MCF 10A (cell line): ENCODE data around the gene TMEM97. TPM values are rescaled to one million over a fixed set of nuclear protein-coding genes. Genes with fewer than 3 reads are reported as not detected.
A peak's percentile ranks its signal among the peaks of the same experiment; 100 is the strongest.

ENCODE experiments used
- BruUV-seq: library from RNA; stranded (reverse); fragments of 400-500 nt; replicated peaks from 2 replicates; lab custom pipeline; 2021; lab: Mats Ljungman, UMichigan
- CTCF ChIA-PET: fragments of 300-600 bp; sonication (Branson Sonifier 250); formaldehyde crosslinking; extraction: SDS; loops from one replicate; lab custom pipeline; 2021; ENCODE audit warnings: antibody characterized with exemption, inconsistent platforms; lab: Yijun Ruan, JAX
- POLR2A ChIA-PET: fragments of 300-600, 350-650 bp; sonication (Branson Sonifier 250); formaldehyde crosslinking; extraction: SDS; loops from one replicate; lab custom pipeline; 2020; ENCODE audit warnings: antibody characterized with exemption, inconsistent platforms; lab: Yijun Ruan, JAX
- DNase-seq: peaks from one replicate; pipeline ENCODE4 v3.0.0-alpha.2; 2018; ENCODE audit not compliant: unreplicated experiment
- H3K27ac Mint-ChIP-seq: one replicate; pipeline ENCODE4 v1.8.0; 2022; ENCODE audit warnings: mild to moderate bottlenecking, low read depth, mixed read lengths; ENCODE audit not compliant: unreplicated experiment
- H3K27me3 Mint-ChIP-seq: one replicate; pipeline ENCODE4 v1.8.0; 2022; ENCODE audit warnings: mixed read lengths; ENCODE audit not compliant: insufficient read depth, unreplicated experiment
- H3K36me3 Mint-ChIP-seq: one replicate; pipeline ENCODE4 v1.8.0; 2022; ENCODE audit warnings: mild to moderate bottlenecking, moderate library complexity, mixed read lengths; ENCODE audit not compliant: insufficient read depth, unreplicated experiment
- H3K4me1 Mint-ChIP-seq: one replicate; pipeline ENCODE4 v1.8.0; 2022; ENCODE audit warnings: mixed read lengths; ENCODE audit not compliant: insufficient read depth, unreplicated experiment
- H3K4me3 Mint-ChIP-seq: one replicate; pipeline ENCODE4 v1.8.0; 2022; ENCODE audit warnings: mild to moderate bottlenecking, moderate library complexity, mixed read lengths; ENCODE audit not compliant: unreplicated experiment
- H3K9me3 Mint-ChIP-seq: one replicate; pipeline ENCODE4 v1.8.0; 2022; ENCODE audit warnings: mixed read lengths; ENCODE audit not compliant: unreplicated experiment
- intact Hi-C: fragments of 100-400 bp; cut with micrococcal nuclease; formaldehyde crosslinking; loops from 2 replicates; pipeline ENCODE4 v1.14.1; 2022
- total RNA-seq: library from RNA; stranded (reverse); gene quantifications from 2 replicates; pipeline ENCODE4 v1.2.3, GENCODE V29; 2022
- TF ChIP-seq, protein P1 (sequence below): fragments of 200-600 bp; IDR thresholded peaks from one replicate; pipeline ENCODE4 v1.8.0; 2022; ENCODE audit warnings: antibody characterized with exemption, mild to moderate bottlenecking; ENCODE audit not compliant: unreplicated experiment

TMEM97 gene
- total RNA-seq, 1 experiment from 2014 or later = 12.1 TPM

DNA sequence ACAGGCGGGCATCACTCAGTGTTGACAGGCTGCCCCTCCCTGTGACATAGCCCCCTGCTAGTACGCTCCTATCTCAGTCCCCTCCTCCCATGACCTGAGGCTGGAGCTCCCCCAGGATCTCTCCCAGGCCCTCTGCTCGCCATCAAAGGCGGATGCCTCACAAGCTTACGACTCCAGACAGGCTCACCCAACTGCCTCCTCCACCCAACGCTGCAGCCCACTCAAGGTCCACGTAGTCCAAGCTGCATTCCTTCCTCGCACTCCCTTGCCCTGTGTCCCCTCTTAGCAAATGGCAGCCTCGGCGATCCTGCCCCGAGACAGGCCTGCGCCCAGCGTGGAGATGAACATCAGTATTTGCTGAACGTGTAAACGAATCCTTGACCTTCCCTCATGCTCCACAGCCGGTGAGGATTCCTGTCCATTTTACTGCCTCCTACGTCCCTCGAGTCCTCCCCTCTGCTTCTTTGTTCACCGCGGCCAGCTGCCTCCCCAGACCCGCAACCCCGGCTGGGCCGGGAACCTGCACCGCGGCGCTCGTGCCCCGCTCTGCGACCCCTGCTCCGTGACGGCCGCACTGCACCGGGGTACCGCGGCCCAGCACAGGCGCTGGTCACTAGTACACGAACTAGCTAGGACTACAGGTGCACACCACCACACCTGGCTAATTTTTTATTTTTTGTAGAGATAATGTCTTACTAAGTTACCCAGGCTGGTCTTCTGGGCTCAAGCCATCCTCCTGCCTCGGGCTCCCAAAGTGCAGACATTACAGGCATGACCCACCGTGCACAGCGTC is 838 bp upstream of the TMEM97 start:
- ChIA-PET POLR2A (interaction anchor here (1.0 to 4.7 kb wide), 11 partner anchors 9 to 281 kb away, joined by 3 to 50 read pairs (median 4); partner anchors contain the start of genes IFT20, POLDIP2 and TNFAIP1), CTCF (interaction anchor here (0.8 to 6.1 kb wide), 7 partner anchors 10 to 278 kb away, joined by 3 to 85 read pairs (median 4); no protein-coding TSS in a partner anchor)
- no peaks in the 10 kb centered on the region for H3K36me3 Mint-ChIP-seq
- no peaks in the 10 kb centered on the region for H3K27me3 Mint-ChIP-seq
- intact Hi-C loops = loop anchor here (5.0 kb wide), 1 partner anchor 66 kb away; no protein-coding TSS in a partner anchor
- peak overlapping the region; percentile 99 for H3K4me3 Mint-ChIP-seq
- BruUV-seq = no TSS peak
- peak overlapping the region; percentile 82 for H3K27ac Mint-ChIP-seq
- peaks cover 38% of the 10 kb centered on the region for H3K4me1 Mint-ChIP-seq
- TF ChIP-seq, protein P1, sequence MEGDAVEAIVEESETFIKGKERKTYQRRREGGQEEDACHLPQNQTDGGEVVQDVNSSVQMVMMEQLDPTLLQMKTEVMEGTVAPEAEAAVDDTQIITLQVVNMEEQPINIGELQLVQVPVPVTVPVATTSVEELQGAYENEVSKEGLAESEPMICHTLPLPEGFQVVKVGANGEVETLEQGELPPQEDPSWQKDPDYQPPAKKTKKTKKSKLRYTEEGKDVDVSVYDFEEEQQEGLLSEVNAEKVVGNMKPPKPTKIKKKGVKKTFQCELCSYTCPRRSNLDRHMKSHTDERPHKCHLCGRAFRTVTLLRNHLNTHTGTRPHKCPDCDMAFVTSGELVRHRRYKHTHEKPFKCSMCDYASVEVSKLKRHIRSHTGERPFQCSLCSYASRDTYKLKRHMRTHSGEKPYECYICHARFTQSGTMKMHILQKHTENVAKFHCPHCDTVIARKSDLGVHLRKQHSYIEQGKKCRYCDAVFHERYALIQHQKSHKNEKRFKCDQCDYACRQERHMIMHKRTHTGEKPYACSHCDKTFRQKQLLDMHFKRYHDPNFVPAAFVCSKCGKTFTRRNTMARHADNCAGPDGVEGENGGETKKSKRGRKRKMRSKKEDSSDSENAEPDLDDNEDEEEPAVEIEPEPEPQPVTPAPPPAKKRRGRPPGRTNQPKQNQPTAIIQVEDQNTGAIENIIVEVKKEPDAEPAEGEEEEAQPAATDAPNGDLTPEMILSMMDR = no peak
- H3K9me3 Mint-ChIP-seq = no peaks in the 10 kb centered on the region
- no peak for DNase-seq

DNA sequence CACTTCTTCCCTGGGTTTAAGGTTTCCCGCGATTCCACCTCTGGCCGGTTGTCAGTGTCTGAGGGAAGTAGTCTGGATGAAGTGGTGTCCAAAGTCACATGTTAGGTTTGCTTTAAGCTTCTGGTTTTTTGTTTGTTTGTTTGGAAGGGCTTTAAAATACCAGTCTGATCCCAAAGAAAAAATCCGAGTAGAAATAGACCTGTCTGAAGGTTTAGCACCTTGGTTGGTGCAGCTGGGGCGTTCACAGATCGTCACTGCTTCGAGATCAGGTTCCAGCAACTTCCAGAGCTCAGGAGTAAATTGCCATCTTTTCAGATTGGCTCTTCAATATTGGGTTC is 567 bp downstream of the TMEM97 start:
- CTCF ChIA-PET = interaction anchor here (0.7 to 6.1 kb wide), 7 partner anchors 11 to 221 kb away, joined by 3 to 85 read pairs (median 3); no protein-coding TSS in a partner anchor
- DNase-seq = no peak
- Mint-ChIP-seq H3K9me3 (no peaks in the 10 kb centered on the region), H3K27ac (peak overlapping the region; percentile 82), H3K36me3 (no peaks in the 10 kb centered on the region), H3K4me1 (peaks cover 38% of the 10 kb centered on the region), H3K4me3 (peak overlapping the region; percentile 99), H3K27me3 (no peaks in the 10 kb centered on the region)
- TF ChIP-seq, protein P1 = no peak
- BruUV-seq = no TSS peak
- POLR2A ChIA-PET = interaction anchor here (0.7 to 4.7 kb wide), 14 partner anchors 16 to 427 kb away, joined by 3 to 50 read pairs (median 4); partner anchors contain the start of genes IFT20, LYRM9, POLDIP2 and TNFAIP1
- intact Hi-C loops = loop anchor here (5.0 kb wide), 1 partner anchor 67 kb away; no protein-coding TSS in a partner anchor

DNA sequence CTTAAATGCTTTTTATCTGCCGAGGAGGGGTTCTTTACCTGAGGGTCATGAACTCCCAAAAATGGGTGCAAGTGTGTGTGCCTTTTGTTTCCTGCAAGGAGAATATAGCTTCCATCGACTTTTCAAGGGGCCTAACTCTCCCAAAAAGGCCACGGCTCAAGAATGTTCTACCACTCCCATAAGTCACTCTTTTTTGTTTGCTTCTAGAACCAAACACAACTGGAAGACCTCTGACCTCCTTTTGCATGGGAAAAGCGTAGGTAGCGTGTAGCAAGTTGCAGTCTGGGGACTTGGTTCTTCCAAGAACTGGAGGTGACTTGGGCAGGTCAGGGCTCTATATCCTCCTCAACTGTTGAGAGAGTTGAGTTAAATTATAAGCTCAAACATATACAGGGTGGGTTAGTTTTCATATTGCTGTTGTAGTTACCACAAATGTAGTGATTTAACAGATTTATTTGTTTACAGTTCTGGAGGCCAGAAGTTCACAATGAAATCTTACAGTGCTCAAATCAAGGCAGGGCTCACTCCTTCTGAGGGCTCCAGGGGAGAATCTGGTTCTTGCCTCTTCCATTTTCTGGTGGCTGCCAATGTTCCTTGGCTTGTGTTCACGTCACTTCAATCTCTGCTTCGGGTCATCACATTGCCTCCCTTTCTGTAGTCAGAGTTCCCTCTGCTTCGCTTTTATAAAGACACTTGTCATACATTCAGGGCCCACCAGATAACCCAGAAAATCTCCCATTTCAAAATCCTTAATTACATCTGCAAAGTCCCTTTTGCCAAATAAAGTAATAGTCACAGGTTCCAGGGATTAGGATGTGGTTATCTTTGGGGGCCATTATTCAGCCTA is 1.4 kb downstream of the TMEM97 start:
- BruUV-seq = no TSS peak
- no peaks in the 10 kb centered on the region for H3K9me3 Mint-ChIP-seq
- DNase-seq = no peak
- intact Hi-C loops = loop anchor here (5.0 kb wide), 1 partner anchor 83 kb away; no protein-coding TSS in a partner anchor
- H3K4me3 Mint-ChIP-seq = peak overlapping the region; percentile 99
- ChIA-PET POLR2A (interaction anchor here (0.7 to 4.7 kb wide), 11 partner anchors 15 to 428 kb away, joined by 3 to 50 read pairs (median 6); partner anchors contain the start of genes IFT20, LYRM9, POLDIP2 and TNFAIP1), CTCF (interaction anchor here (0.6 to 6.1 kb wide), 8 partner anchors 11 to 221 kb away, joined by 3 to 85 read pairs (median 7); no protein-coding TSS in a partner anchor)
- TF ChIP-seq, protein P1 = no peak
- H3K36me3 Mint-ChIP-seq = no peaks in the 10 kb centered on the region
- H3K27ac Mint-ChIP-seq = peak overlapping the region; percentile 82
- H3K27me3 Mint-ChIP-seq = no peaks in the 10 kb centered on the region
- H3K4me1 Mint-ChIP-seq = peaks cover 38% of the 10 kb centered on the region
